GM12872 (cell line): ENCODE data around the gene FIGNL2.

Experiments
- TF ChIP-seq, protein P1 (sequence below): IDR thresholded peaks from 3 replicates; pipeline ENCODE4 v1.5.1; 2011; ENCODE audit warnings: low read depth, mild to moderate bottlenecking, low read length, moderate library complexity; ENCODE audit not compliant: insufficient read depth

The FIGNL2 gene

DNA sequence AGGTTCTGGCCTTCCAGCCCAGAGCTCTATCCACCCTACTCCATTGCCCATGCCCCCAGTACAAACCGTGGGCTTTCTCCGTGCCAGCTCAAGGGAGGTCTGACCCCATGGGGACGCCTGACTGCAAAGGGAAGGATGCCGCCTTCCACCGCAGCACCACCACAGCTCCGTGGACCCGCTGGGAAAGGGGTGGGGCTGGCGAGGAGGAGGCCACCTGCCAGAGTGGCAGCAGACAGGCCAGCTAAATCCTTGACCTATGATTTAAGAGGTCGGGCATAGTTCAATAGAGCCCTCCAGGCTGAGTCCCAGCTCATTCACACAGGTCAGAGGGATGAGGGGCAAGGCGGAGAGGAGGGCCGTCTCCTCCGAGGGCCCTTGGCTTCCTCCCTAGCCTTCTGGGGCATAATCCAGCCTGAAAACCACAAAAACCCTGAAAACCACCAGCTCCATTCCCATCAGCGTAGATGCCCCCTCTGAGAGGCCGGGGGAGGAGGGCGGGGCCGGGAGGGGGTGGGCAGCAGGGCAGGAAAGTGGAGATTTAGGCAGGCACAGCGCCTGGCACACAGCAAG is 14.9 kb upstream of the FIGNL2 start:
- TF ChIP-seq, protein P1, sequence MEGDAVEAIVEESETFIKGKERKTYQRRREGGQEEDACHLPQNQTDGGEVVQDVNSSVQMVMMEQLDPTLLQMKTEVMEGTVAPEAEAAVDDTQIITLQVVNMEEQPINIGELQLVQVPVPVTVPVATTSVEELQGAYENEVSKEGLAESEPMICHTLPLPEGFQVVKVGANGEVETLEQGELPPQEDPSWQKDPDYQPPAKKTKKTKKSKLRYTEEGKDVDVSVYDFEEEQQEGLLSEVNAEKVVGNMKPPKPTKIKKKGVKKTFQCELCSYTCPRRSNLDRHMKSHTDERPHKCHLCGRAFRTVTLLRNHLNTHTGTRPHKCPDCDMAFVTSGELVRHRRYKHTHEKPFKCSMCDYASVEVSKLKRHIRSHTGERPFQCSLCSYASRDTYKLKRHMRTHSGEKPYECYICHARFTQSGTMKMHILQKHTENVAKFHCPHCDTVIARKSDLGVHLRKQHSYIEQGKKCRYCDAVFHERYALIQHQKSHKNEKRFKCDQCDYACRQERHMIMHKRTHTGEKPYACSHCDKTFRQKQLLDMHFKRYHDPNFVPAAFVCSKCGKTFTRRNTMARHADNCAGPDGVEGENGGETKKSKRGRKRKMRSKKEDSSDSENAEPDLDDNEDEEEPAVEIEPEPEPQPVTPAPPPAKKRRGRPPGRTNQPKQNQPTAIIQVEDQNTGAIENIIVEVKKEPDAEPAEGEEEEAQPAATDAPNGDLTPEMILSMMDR, result no peak

DNA sequence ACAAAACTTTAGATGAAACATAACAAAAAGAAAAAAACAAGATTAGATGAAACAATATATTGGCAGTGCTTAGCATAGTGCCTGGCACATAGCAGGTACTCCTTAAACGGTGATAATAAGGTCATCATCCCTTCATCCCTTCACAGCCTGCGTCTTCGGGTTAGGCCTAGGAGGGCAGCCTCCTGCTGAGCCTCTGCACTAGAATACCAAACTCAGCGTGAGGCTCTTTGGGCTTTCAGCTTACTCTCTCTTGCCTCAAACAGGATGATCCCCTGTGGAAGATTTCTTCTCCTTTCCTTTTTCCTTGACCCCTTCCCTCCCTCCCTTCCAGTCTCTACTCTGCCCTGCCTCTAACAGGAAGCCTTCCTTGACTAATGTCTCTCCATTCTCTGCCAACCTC is 14.4 kb upstream of the FIGNL2 start:
- TF ChIP-seq, protein P1, result no peak

DNA sequence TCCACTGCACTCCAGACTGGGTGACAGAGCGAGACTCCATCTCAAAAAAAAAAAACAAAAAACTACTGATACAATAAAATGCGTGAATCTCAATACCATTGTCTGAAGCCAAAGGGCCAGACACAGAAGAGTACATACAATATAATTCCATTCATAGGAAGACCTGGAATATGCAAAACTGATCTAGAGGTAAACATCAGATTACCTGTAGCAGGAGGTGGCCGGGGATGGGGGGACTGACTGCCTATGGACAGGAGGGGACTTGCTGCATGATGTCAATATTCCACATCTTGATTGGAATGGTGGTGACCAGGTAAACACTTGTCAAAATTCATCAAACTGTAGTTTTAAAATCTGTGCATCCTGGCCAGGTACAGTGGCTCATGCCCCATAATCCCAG is 12.5 kb upstream of the FIGNL2 start:
- TF ChIP-seq, protein P1, result no peak

DNA sequence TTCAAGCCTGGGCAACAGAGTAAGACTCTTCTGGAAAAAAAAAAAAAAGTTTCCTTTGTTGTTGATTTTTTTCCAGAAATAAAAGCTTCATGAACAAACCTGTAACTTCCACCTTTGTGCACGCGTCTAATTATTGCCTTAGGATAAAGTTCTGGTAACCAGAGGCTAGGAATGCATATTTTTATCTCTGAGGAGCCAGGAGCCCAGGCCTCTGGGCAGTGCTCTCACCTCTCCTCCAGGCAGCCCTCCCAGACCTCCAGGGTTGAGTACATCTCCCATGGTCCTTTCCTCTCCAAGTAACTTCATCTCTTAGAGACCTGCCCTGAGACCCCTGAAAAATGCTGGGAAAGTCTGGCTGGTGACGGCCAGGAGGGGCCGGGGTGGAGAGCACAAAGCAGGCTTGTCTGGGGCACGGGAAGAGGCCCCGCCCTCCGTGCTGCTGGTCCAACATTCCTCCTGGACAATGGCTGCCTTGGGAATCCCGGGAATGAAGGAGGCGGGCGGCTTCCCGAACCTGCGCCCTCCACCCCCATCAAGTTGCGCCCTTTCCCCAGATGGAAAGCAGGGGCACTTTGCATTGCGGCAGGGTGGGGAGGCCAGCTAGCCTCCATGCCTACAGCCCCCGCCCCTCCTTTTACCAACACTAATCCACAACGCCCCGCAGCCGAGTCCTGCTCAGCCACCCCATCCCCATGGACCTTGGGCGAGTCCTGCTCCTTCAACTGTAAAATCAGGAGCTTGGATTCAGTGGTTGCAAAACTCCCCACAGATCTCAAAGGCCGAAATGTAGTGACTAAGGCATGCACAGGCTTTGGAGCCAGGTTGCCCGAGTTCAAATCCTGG is 7.3 kb upstream of the FIGNL2 start:
- TF ChIP-seq, protein P1, result no peak

DNA sequence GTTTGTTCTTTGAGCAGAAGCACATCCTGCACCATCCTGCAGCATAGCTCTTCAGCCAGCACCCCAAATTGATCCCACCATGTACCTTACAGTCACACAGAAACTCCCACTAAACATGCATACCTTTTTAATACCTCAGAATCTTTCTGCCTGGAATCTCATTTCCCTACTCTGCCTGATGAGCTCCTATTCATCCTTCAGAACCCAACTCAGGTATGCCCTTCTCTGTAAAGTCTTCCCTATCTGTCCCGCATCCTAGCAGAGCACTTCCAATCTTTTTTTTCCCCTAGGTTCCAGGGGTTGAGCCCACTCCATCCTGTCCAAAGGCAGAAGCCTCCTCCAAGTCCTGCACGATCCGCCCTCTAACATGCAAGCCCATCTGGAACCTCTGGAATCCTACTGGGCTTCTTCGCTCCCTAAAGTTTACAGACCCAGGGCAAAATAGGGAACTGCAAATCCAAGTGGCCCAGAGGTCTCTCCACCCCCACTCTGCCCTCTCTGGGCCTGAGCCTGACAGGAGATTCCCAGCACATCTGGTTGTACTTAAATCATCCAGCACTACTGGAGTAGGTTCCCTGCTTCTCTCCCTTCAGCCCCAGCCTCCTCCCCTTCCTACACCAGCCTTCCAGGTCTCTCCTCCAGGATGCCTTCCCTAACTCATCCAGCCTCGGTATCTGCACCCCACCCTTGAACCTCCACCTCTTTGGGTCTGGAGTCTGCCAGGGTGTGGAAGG is 4.1 kb upstream of the FIGNL2 start:
- TF ChIP-seq, protein P1, result no peak

DNA sequence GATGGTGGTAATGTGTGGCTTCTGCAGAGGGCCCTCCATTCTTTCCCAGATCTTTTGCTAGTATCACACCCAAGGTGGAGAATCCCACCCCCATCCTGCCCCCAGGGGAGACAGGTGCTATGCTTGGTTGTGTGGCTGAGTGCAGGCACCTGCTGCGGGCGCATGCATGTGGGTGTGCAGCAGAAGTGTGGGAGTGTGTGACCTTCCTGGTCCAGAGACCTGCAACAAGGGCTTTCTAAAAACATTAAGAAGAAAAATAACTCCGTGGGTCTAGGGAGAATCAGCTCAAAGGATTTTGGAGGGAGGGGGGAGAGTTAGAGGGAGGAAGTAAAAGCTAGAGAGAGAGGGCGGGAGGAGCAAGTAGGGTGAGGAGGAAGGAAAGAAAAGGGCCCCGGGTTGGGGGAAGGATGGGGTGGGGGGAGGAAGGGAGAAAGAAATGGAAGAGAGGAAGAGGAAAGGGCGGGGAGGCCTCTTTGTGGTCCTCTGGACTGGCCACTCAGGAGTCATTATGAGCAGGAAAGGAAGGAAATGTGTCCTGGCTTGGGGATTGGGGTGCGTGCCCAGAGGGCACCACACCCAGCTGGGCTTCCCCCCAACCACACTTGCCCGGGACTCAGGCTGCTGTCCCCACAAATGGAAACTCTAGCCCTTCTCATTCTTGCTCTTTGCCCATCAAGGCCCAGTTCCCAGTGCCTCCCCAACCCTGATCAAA is 3.1 kb upstream of the FIGNL2 start:
- TF ChIP-seq, protein P1, result no peak

DNA sequence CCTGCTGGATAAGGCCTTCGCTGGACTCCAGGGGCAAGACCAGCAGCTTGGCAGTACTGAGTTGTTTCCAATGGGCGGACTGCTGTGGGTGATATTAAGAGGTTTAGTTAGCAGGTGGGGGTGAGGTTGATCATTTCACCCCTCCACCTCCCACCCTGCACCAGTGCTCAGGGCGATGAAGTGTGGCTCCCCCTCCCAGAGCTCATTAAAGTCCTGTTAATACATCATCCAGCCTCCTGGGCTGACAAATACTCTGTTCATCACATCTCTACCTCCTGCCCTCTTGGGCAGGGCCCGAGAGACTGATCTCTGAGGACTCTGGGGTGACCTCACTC is 2.4 kb upstream of the FIGNL2 start:
- TF ChIP-seq, protein P1, result no peak
